NCI-H524 treated with DMSO at 0.1 percent for 48 hours (cell line): ENCODE measurements around the gene RNF169.
"Not testable (repeated sequence)": the region's sequence is repeated elsewhere in the genome, so short reads cannot be mapped to it uniquely, and the experiment has no call there.

ENCODE experiments used
- DNase-seq: peaks from one replicate; lab custom pipeline; 2025; lab: John Stamatoyannopoulos, UW

The RNF169 gene

GRCh38 chr11:74726547-74727182, 22.0 kb upstream of the RNF169 start:
- peak; percentile 15 for DNase-seq

GRCh38 chr11:74729397-74729796, 19.3 kb upstream of the RNF169 start:
- DNase-seq = no peak

GRCh38 chr11:74730571-74731260, 17.9 kb upstream of the RNF169 start:
- no peak for DNase-seq

- DNase-seq = no peak
These were observed 17.2 kb upstream of the RNF169 start, which contains the start of gene CHRDL2 for GRCh38 chr11:74731301-74732094. Gene CHRDL2, minus strand, starts transcription at chr11:74731426. Its CDS starts 538 bp downstream, at chr11:74730888.

GRCh38 chr11:74734559-74734925, 14.1 kb upstream of the RNF169 start:
- DNase-seq = no peak

GRCh38 chr11:74735365-74735928, 13.2 kb upstream of the RNF169 start:
- no peak for DNase-seq

GRCh38 chr11:74736031-74736430, 12.6 kb upstream of the RNF169 start:
- no peak for DNase-seq

GRCh38 chr11:74739546-74740270, 8.9 kb upstream of the RNF169 start:
- no peak for DNase-seq

GRCh38 chr11:74742070-74742469, 6.6 kb upstream of the RNF169 start:
- no peak for DNase-seq

- no peak for DNase-seq
These were observed 5.0 kb upstream of the RNF169 start for GRCh38 chr11:74743640-74744039.

- DNase-seq = no peak
These were observed 4.4 kb upstream of the RNF169 start for GRCh38 chr11:74744277-74744676.

GRCh38 chr11:74746868-74747267, 1.8 kb upstream of the RNF169 start:
- no peak for DNase-seq

GRCh38 chr11:74749127-74749964, 697 bp downstream of the RNF169 start:
- DNase-seq = no peak

GRCh38 chr11:74749965-74750296, 1.3 kb downstream of the RNF169 start:
- DNase-seq = no peak

GRCh38 chr11:74750598-74750997, 1.9 kb downstream of the RNF169 start:
- not testable (repeated sequence) for DNase-seq

- DNase-seq = no peak
These were observed 2.7 kb downstream of the RNF169 start for GRCh38 chr11:74751303-74751702.

- DNase-seq = no peak
These were observed 6.0 kb downstream of the RNF169 start for GRCh38 chr11:74754507-74755252.

- no peak for DNase-seq
These were observed 6.8 kb downstream of the RNF169 start for GRCh38 chr11:74755395-74755995.

- no peak for DNase-seq
These were observed 7.9 kb downstream of the RNF169 start for GRCh38 chr11:74756571-74756970.

- no peak for DNase-seq
These were observed 18.3 kb downstream of the RNF169 start for GRCh38 chr11:74766905-74767304.
